ENCODE measurements around the gene KCNJ10.

KCNJ10 gene

DNA sequence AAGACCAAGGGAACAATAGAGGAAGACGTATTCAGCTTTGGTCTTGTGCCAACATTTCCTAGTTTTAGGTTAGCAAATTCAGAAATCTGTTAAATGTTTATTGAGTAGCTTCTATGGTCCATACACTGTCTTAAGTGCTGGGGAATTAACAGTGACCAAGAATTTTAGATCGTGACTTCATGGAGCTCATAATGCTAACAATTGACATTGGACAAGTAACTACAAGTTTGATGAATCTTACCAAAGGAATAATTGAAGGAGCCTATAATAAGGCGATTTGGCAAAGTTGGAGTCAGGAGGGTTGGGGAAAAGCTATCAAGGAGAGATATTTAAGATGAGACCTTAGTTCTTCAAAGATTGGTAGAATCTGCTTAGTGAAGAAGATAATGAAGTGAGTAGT is 114.5 kb downstream of the KCNJ10 start:
- no peak for DNase-seq

DNA sequence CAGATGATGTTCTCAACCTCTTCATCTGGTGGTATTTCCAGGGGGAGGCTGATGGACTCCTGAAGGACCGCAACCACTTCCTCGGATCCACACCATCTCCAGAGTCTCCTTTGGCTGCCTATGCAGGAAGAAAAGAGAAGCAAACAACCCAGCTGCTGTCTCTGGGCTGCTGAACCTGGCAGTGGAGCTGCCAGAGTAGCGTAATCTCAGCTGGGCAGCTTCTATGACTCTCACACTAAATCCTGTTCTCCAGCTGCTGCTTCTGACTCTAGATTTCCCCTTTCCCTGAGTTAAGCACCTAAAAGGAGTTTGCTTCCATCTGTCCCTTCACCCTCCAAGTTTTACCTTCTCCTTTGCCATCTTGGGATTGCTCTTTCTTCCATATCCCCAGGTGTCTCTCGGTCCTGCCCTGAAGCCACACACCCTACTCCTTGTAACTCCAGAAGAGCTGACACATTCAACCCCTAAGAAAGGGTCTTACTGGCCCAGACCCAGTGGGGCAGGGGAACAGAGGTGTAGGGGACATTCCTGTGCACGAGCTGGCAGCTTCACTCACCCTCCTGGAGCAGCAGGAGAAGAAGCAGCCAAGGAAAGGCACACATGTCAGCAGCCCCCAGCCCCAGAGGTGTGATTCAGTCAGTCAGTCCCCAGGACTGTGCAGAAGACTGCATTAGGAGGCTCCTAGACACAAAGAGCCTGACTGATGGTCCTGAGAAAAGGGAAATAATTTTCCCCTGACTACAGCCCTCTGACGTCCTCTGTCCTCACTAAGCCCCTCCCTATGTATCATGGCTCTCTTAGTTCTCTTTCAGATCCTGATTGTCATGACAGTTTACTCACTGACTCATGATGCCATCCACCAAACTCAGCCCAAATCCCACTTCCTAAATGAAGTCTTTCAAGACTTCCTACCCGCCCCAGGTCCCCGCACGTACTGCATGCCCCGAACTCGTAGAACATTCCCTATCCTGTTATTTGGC is 116.1 kb downstream of the KCNJ10 start, which contains the start of gene SLAMF9:
Gene SLAMF9 (minus strand): TSS at position 702 of the 980 bp plus-strand sequence. CDS start 100 bp downstream, at position 602.
- DNase-seq = no peak

DNA sequence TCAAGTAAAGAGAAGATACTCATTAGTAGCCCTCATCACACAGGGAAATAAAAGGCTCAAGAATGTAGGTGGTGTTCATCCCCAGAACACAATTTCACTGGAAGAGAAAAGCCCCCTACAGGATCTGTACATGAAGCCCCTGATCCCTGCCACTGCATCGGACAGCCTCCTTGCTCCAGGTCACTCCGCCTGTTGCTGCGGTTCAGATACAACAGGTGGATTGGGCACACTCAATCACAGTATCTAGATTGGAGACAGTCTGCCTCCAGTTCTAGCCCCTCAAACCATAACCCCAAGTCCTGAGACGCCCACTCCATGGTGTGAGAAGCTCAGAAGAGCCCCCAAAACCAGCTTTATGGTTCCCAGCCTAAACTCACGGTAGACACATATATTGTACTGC is 117.0 kb downstream of the KCNJ10 start:
- no peak for DNase-seq

DNA sequence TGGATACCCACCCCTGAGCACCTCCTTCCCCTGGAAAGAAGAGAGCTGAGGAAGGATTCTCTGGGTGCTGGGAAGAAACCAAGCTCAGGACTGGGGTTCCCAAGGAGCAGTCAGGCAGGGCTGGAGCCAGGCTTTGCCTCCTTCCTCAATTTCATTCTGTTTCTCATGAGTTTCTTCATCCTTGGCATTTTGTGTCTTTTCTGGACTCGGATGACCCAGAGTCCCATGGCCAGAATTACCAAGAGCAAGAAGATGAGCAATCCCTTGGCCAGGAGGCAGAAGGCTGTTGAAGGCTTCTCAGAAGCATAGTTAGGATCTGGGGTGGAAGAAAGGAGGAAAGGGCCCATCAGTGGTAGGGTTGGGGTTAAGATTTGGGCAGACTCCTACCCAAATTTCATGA is 118.4 kb downstream of the KCNJ10 start:
- DNase-seq = no peak

DNA sequence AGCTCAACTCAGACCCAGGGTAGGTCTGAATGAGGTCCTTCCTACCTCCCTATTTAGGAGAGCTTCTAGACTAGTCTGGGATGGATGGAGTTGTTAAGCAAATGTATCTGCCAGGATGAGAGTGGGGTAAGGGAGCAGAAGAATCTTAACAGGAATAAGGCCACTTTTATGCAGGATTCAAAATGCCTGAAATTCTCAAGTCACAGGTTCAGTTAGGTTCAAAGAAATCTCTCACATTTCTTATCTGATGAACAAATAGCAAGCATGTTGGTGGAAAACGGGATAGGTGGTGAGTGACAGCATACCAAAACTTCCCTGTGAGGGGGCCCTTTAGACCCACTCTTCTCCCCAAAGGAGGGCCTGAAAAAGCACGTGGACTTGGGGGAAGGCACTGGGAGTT is 118.9 kb downstream of the KCNJ10 start:
- no peak for DNase-seq

DNA sequence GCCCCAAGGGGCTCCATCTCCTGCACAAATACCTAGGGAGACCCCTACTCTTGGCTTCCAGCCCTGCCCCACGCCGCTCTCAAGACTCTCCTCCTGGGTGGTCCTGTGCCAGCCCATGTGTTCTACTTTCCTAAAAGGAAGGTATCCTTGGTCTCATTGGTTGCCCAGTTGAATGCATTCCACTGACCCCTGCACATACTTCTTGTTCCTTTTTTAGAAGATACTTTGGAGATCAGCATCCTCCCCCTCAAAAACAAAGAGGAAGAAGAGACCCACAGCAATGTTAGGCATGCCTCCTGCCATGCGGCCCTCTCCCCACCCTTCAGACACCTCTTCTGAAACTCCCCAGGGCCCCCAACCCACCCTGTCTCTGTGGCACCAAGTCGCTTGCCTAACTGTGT is 120.0 kb downstream of the KCNJ10 start:
- no peak for DNase-seq

DNA sequence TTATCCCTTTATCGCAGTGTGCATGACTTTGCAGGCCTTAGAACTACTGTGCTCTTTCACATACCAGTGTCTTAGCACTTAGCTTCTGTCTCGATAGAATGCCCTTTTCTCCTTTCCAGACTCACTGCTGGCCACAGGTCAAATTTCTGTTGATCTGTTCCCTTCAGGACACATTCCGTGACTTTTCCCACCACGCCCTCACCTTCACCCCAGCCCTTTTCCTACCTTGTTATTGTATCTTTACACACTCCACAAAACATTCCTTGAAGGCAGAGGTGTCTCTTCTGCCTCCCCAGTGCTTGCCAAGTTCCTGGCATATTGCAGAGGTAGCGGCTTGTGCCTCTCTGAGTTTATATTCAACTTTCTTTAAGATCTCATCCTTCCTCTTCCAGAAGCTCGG is 120.8 kb downstream of the KCNJ10 start:
- DNase-seq = no peak

All from CD4-positive, alpha-beta T cell treated with Interleukin-10 for 1 hour (primary cell).